Natural killer cell (primary cell): Measurements from ENCODE around the gene YAE1. TPM values are rescaled to one million over a fixed set of nuclear protein-coding genes. Genes with fewer than 3 reads are reported as not detected.

Experiments used
- ATAC-seq, 3 donors: fragments of 150-1000 bp in 2 of 3; fragments of 200-7000 bp in 1 of 3; cut with Tn5 transposase; 1 replicate in 1 of 3; 2 replicates in 2 of 3; pipeline ENCODE4 v1.10.0; 2021; ENCODE audit warnings: mild to moderate bottlenecking in 2 of 3, moderate library complexity in 2 of 3
- DNase-seq, 2 donors: peaks; one replicate each; pipeline versions ENCODE4 v3.0.0 to v3.0.0-alpha.2; 2013 to 2021; ENCODE audit warnings: mixed read lengths in 1 of 2
- H3K27ac ChIP-seq: one replicate; pipeline ENCODE4 v1.5.1; 2013; ENCODE audit warnings: mild to moderate bottlenecking, low read length
- H3K27me3 ChIP-seq: one replicate; pipeline ENCODE4 v1.6.1; 2013; ENCODE audit warnings: low read length; ENCODE audit not compliant: control insufficient read depth, insufficient read depth
- H3K36me3 ChIP-seq: one replicate; pipeline ENCODE4 v1.6.1; 2013; ENCODE audit warnings: low read length; ENCODE audit not compliant: control insufficient read depth, insufficient read depth
- H3K4me1 ChIP-seq: one replicate; pipeline ENCODE4 v1.6.1; 2013; ENCODE audit warnings: low read length; ENCODE audit not compliant: control insufficient read depth, insufficient read depth
- H3K4me3 ChIP-seq: one replicate; pipeline ENCODE4 v1.5.1; 2013; ENCODE audit warnings: low read length
- H3K9me3 ChIP-seq: one replicate; pipeline ENCODE4 v1.6.1; 2013; ENCODE audit warnings: low read length; ENCODE audit not compliant: control insufficient read depth, insufficient read depth
- H3K27ac Mint-ChIP-seq, 2 donors: one replicate each; pipeline ENCODE4 v1.8.0; 2022; ENCODE audit warnings: mild to moderate bottlenecking in 2 of 2, mixed read lengths in 2 of 2, moderate library complexity in 1 of 2
- H3K27me3 Mint-ChIP-seq, 2 donors: one replicate each; pipeline ENCODE4 v1.8.0; 2022; ENCODE audit warnings: low read depth in 2 of 2, mixed read lengths in 2 of 2
- H3K36me3 Mint-ChIP-seq: one replicate; pipeline ENCODE4 v1.8.0; 2022; ENCODE audit warnings: mixed read lengths
- H3K4me1 Mint-ChIP-seq, 2 donors: one replicate each; pipeline ENCODE4 v1.8.0; 2022; ENCODE audit warnings: mixed read lengths in 2 of 2
- H3K4me3 Mint-ChIP-seq: one replicate; pipeline ENCODE4 v1.8.0; 2022; ENCODE audit warnings: mild to moderate bottlenecking, moderate library complexity, mixed read lengths
- H3K9me3 Mint-ChIP-seq, 2 donors: one replicate each; pipeline ENCODE4 v1.8.0; 2022; ENCODE audit warnings: mixed read lengths in 2 of 2
- WGBS: methylation state at CpG from one replicate; pipeline ENCODE4 v1.1.7; 2013; ENCODE audit warnings: missing lambda C conversion rate; ENCODE audit not compliant: insufficient coverage; 5-methylcytosine and 5-hydroxymethylcytosine counted together
- intact Hi-C: fragments of 100-400 bp; cut with micrococcal nuclease; formaldehyde crosslinking; loops from one replicate; pipeline ENCODE4 v1.14.2; 2022
- total RNA-seq, 4 donors: library from RNA; stranded (reverse); fragments of 120-200 nt in 1 of 4; gene quantifications; one replicate each; pipeline versions ENCODE4 v1.2.3 to v1.2.4, GENCODE V29; 2013 to 2022
- TF ChIP-seq, protein P1 (sequence below): fragments of 200-600 bp; IDR thresholded peaks from one replicate; pipeline ENCODE4 v1.8.0; 2022; ENCODE audit warnings: antibody characterized with exemption

Gene YAE1
- total RNA-seq, 3 donors from 2014 or later (not counting 1 experiment from before 2014, with no cell fraction given): 3.1 to 5.1 (median 3.4) TPM

- Mint-ChIP-seq H3K27ac (no peak overlapping the region), H3K36me3 (no peaks in the 10 kb centered on the region)
Observed at GRCh38 chr7:39613577-39613976, 47.4 kb downstream of the YAE1 start.

DNA sequence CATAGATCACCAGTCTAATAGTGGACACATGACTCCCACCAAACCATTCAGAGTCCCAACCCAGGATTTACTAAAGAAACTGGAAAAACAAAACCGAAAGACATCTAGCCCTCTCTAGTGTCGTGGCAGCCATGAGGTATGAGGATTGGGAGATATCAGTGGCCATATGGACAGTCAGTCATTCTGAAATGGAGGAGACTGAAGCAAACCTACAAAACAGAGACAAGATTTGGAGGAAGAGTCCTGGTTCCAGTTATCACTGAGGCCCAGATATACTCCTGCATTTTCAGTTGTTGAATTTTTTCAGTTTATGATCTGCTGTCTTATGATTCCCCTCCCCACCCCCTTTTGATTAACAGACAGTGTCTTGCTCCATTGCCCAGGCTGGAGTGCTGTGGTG lies 48.1 kb downstream of the YAE1 start:
- peaks cover 5 to 6% of the 10 kb centered on the region in 2 donors for H3K4me1 Mint-ChIP-seq
- no peaks in the 10 kb centered on the region for H3K9me3 Mint-ChIP-seq
- no peaks in the 10 kb centered on the region for H3K36me3 Mint-ChIP-seq
- peaks cover 30 to 50% of the 10 kb centered on the region in 2 donors for H3K27me3 Mint-ChIP-seq
- no peaks in the 10 kb centered on the region for H3K36me3 ChIP-seq
- 89% methylated on average over 2 of the region's 2 CpGs for WGBS
- H3K4me3 Mint-ChIP-seq: no peak overlapping the region
- intact Hi-C loops: no loop called here
- no peaks in the 10 kb centered on the region for H3K9me3 ChIP-seq
- DNase-seq (no peak), ATAC-seq (no peak)
- peaks cover 12% of the 10 kb centered on the region for H3K27me3 ChIP-seq
- H3K27ac ChIP-seq: no peak overlapping the region
- H3K27ac Mint-ChIP-seq: no peak overlapping the region
- TF ChIP-seq, protein P1, sequence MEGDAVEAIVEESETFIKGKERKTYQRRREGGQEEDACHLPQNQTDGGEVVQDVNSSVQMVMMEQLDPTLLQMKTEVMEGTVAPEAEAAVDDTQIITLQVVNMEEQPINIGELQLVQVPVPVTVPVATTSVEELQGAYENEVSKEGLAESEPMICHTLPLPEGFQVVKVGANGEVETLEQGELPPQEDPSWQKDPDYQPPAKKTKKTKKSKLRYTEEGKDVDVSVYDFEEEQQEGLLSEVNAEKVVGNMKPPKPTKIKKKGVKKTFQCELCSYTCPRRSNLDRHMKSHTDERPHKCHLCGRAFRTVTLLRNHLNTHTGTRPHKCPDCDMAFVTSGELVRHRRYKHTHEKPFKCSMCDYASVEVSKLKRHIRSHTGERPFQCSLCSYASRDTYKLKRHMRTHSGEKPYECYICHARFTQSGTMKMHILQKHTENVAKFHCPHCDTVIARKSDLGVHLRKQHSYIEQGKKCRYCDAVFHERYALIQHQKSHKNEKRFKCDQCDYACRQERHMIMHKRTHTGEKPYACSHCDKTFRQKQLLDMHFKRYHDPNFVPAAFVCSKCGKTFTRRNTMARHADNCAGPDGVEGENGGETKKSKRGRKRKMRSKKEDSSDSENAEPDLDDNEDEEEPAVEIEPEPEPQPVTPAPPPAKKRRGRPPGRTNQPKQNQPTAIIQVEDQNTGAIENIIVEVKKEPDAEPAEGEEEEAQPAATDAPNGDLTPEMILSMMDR: no peak
- H3K4me3 ChIP-seq: no peak overlapping the region
- peaks cover 3% of the 10 kb centered on the region for H3K4me1 ChIP-seq

More at GRCh38 chr7:39613577-39613976, 47.4 kb downstream of the YAE1 start:
- no peaks in the 10 kb centered on the region for H3K9me3 ChIP-seq
- H3K36me3 ChIP-seq: no peaks in the 10 kb centered on the region
- TF ChIP-seq, protein P1: no peak
- DNase-seq: no peak
- Mint-ChIP-seq H3K27me3 (peaks cover 35 to 57% of the 10 kb centered on the region in 2 donors), H3K4me3 (no peak overlapping the region), H3K4me1 (peaks cover 5 to 6% of the 10 kb centered on the region in 2 donors), H3K9me3 (no peaks in the 10 kb centered on the region)
- peaks cover 18% of the 10 kb centered on the region for H3K27me3 ChIP-seq
- no peak overlapping the region for H3K27ac ChIP-seq
- no peak overlapping the region for H3K4me3 ChIP-seq
- 100% methylated on average over 4 of the region's 4 CpGs for WGBS
- H3K4me1 ChIP-seq: peaks cover 3% of the 10 kb centered on the region
- intact Hi-C loops: no loop called here
- ATAC-seq: no peak

GRCh38 chr7:39615350-39615975 lies 49.3 kb downstream of the YAE1 start:
- Mint-ChIP-seq H3K27ac (no peak overlapping the region), H3K36me3 (no peaks in the 10 kb centered on the region), H3K4me1 (no peaks in the 10 kb centered on the region), H3K27me3 (peaks cover 24 to 38% of the 10 kb centered on the region in 2 donors), H3K9me3 (no peaks in the 10 kb centered on the region), H3K4me3 (no peak overlapping the region)
- no peak for ATAC-seq
- no CpG with 5 or more reads among the region's 1 CpG for WGBS
- Histone ChIP-seq H3K27me3 (peaks cover 10% of the 10 kb centered on the region), H3K36me3 (no peaks in the 10 kb centered on the region), H3K27ac (no peak overlapping the region), H3K9me3 (no peaks in the 10 kb centered on the region), H3K4me1 (no peaks in the 10 kb centered on the region), H3K4me3 (no peak overlapping the region)
- intact Hi-C loops: no loop called here
- no peak for DNase-seq
- TF ChIP-seq, protein P1: no peak

DNA sequence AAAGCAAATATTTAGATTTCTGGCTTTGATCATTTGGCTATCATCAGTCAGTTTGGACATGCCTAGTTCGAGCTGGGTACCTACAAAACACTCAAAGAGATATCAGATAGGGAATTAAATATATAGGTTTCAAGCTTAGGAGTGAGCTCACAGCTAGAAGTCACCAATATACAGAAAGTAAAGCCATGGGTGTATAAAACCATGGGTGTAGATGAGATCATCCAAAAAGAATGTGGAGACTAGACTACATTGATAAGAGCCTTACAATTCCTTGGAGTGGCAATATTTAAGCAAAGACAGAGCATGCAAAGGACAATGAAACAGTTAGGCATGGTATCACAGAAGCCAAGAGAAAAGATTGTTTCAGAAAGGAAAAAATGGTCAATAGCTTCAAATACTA lies 49.9 kb downstream of the YAE1 start:
- TF ChIP-seq, protein P1: no peak
- peaks cover 10% of the 10 kb centered on the region for H3K27me3 ChIP-seq
- H3K27ac ChIP-seq: no peak overlapping the region
- H3K36me3 Mint-ChIP-seq: no peaks in the 10 kb centered on the region
- intact Hi-C loops: no loop called here
- no peaks in the 10 kb centered on the region for H3K4me1 ChIP-seq
- peaks cover 18 to 32% of the 10 kb centered on the region in 2 donors for H3K27me3 Mint-ChIP-seq
- H3K4me3 Mint-ChIP-seq: no peak overlapping the region
- no peak for DNase-seq
- H3K27ac Mint-ChIP-seq: no peak overlapping the region
- no peak overlapping the region for H3K4me3 ChIP-seq
- no peaks in the 10 kb centered on the region for H3K36me3 ChIP-seq
- H3K9me3 Mint-ChIP-seq: no peaks in the 10 kb centered on the region
- no peak for ATAC-seq
- no peaks in the 10 kb centered on the region for H3K4me1 Mint-ChIP-seq
- H3K9me3 ChIP-seq: no peaks in the 10 kb centered on the region
- WGBS: 80% methylated on average over 1 of the region's 1 CpG
